ENCODE data around the gene C1orf21. TPM values are rescaled to one million over a fixed set of nuclear protein-coding genes. Genes with fewer than 3 reads are reported as not detected.

The C1orf21 gene
- total RNA-seq, 4 donors from 2014 or later: 36.3 to 115 (median 79.4) TPM

DNA sequence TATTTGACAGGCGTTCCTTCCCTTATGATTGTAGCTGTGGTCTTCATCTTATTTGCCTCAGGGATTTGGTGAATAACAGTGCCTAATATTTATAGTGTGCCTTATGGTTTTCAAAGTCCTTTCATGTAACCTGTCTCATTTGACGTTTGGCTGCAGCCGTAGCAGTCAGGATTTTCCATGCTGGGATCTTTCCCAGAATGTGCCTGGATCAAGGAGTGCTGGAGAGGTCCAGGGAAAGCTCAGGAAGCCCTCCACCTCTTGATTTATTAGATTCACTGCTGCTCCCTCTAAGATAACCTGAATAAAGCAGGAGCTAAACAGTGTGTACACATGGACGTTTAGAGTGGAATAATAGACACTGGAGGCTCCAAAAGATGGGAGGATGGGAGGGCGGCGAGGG lies 5.2 kb downstream of the C1orf21 start:
- DNase-seq: no peak
- Histone ChIP-seq H3K9me3 (no peaks in the 10 kb centered on the region), H3K27me3 (no peaks in the 10 kb centered on the region), H3K4me3 (no peak overlapping the region), H3K27ac (no peak overlapping the region), H3K36me3 (no peaks in the 10 kb centered on the region), H3K4me1 (peaks cover 0 to 4% (median 2%) of the 10 kb centered on the region in 4 donors)
- TF ChIP-seq, protein P1, sequence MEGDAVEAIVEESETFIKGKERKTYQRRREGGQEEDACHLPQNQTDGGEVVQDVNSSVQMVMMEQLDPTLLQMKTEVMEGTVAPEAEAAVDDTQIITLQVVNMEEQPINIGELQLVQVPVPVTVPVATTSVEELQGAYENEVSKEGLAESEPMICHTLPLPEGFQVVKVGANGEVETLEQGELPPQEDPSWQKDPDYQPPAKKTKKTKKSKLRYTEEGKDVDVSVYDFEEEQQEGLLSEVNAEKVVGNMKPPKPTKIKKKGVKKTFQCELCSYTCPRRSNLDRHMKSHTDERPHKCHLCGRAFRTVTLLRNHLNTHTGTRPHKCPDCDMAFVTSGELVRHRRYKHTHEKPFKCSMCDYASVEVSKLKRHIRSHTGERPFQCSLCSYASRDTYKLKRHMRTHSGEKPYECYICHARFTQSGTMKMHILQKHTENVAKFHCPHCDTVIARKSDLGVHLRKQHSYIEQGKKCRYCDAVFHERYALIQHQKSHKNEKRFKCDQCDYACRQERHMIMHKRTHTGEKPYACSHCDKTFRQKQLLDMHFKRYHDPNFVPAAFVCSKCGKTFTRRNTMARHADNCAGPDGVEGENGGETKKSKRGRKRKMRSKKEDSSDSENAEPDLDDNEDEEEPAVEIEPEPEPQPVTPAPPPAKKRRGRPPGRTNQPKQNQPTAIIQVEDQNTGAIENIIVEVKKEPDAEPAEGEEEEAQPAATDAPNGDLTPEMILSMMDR (IDR thresholded peaks at IDR 0.05): no peak
- TF ChIP-seq POLR2A (IDR thresholded peaks at IDR 0.05): no peak

DNA sequence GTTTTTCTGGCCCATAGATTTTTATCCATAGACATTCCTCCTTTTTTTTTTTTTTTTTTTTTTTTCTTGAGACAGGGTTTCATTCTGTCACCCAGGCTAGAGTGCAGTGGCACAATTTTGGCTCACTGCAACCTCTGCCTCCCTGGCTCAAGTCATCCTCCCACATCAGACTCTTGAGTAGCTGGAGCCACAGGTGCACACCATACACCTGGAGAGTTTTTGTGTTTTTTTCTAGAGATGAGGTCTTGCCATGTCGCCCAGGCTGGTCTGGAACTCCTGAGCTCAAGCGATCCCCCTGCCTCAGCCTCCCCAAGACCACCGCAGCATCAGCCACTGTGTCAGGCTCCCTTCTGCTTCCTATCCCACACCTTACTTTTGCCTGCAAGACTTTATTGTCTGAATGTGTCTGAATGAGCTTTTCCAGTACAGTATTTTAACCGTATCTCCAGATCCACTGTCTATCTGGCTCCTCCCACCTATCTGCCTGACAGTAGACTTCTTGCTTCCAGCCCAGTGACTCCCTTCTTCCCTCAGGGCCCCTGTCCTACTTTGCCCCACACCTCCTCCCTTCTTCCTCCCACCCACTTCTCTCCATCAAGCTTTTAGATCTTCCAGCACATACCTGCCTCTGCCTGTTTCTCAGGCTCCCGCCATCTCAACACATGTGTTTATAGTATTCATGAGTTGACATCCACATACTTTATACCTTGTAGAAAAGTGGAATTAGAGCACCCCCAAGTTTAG lies 6.1 kb downstream of the C1orf21 start:
- peaks cover 0 to 3% (median 0%) of the 10 kb centered on the region in 4 donors for H3K4me1 ChIP-seq
- no peaks in the 10 kb centered on the region for H3K9me3 ChIP-seq
- H3K27me3 ChIP-seq: no peaks in the 10 kb centered on the region
- no peaks in the 10 kb centered on the region for H3K36me3 ChIP-seq
- no peak for DNase-seq
- TF ChIP-seq, protein P1 (IDR thresholded peaks at IDR 0.05): no peak
- no peak for TF ChIP-seq POLR2A (IDR thresholded peaks at IDR 0.05)
- no peak overlapping the region for H3K27ac ChIP-seq
- no peak overlapping the region for H3K4me3 ChIP-seq

DNA sequence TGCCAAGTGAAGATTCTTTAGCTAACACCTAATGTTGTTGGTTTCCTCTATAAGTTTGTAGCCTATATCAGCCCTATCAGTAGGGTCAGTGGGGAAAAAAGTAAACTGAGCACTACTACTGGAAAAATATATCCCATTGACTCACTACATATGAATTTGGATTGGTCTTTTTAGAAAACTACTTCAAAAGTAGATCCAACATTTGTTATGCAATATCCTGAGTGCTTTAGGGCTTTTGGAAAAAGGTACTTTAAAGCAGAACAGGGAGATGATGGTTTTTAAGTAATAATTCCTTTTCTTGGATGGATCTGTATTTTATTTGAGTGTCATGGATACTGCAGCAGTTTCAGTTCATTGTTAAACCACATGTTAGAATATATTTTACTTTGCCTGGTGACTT lies 7.1 kb downstream of the C1orf21 start:
- peaks cover 0 to 3% (median 0%) of the 10 kb centered on the region in 4 donors for H3K4me1 ChIP-seq
- no peaks in the 10 kb centered on the region for H3K9me3 ChIP-seq
- H3K27me3 ChIP-seq: no peaks in the 10 kb centered on the region
- no peak for DNase-seq
- no peak for TF ChIP-seq POLR2A (IDR thresholded peaks at IDR 0.05)
- TF ChIP-seq, protein P1 (IDR thresholded peaks at IDR 0.05): no peak
- H3K4me3 ChIP-seq: no peak overlapping the region
- no peaks in the 10 kb centered on the region for H3K36me3 ChIP-seq
- no peak overlapping the region for H3K27ac ChIP-seq

DNA sequence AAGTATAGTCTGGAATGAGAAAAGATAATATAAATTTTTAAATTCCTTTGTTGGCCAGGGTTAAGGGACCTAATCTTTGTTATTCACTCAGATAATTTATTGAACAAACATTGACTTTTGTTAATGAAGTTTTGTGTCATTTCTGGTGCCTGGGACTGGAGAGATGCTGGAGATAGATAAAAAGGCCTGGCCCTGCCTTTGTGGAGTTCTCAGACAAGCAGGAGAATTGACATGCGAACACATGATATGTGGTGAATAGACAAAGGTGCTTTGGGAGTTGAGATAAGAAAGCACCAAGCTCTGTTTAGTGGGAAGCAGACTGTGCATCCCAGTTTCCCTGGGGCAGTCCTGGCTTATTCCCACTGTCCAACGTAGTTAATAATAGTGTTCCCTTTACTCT lies 8.5 kb downstream of the C1orf21 start:
- Histone ChIP-seq H3K36me3 (no peaks in the 10 kb centered on the region), H3K4me1 (peaks cover 0 to 3% (median 0%) of the 10 kb centered on the region in 4 donors), H3K27me3 (no peaks in the 10 kb centered on the region), H3K9me3 (no peaks in the 10 kb centered on the region), H3K4me3 (no peak overlapping the region), H3K27ac (no peak overlapping the region)
- DNase-seq: no peak
- TF ChIP-seq, protein P1 (IDR thresholded peaks at IDR 0.05): no peak
- no peak for TF ChIP-seq POLR2A (IDR thresholded peaks at IDR 0.05)

DNA sequence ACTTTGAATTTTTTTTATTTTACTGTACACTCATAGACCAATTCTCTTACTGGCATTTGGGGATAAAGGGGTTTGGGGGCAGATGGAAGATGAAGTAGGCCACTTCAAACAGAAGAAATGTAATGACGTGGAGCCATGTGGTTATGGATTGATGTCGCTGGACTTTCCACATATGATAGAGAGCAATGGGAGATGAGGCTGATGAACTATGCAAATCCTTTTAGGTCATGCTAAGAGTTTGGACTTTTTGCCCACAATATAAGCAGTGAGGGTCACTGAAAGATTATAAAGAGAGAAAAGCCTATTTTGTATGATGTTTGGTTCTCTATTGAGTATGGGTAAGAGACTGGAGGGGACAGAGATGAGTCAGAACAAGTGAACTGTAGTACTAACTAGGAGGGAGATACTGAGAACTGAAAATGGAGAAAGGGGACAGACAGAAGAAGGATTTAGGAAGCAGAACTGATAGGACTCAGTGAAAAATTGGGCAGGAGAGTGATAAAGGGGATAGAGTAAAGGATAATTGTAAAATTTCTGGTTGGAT lies 9.2 kb downstream of the C1orf21 start:
- Histone ChIP-seq H3K4me1 (peaks cover 0 to 3% (median 0%) of the 10 kb centered on the region in 4 donors), H3K36me3 (no peaks in the 10 kb centered on the region), H3K4me3 (no peak overlapping the region), H3K27ac (no peak overlapping the region), H3K9me3 (no peaks in the 10 kb centered on the region), H3K27me3 (no peaks in the 10 kb centered on the region)
- DNase-seq: no peak
- no peak for TF ChIP-seq POLR2A (IDR thresholded peaks at IDR 0.05)
- TF ChIP-seq, protein P1 (IDR thresholded peaks at IDR 0.05): no peak

Measured in Peyer's patch (tissue), 4 donors.